ENCODE results near the gene MTTP. TPM values are rescaled to one million over a fixed set of nuclear protein-coding genes. Genes with fewer than 3 reads are reported as not detected.
A peak's percentile ranks its signal among the peaks of the same experiment; 100 is the strongest.
"Not testable (repeated sequence)": the region's sequence is repeated elsewhere in the genome, so short reads cannot be mapped to it uniquely, and the experiment has no call there.

Gene MTTP
- under 1 TPM; 0.23 to 0.92 TPM for total RNA-seq
- polyA plus RNA-seq (ENCODE audit: insufficient read length in 6 of 6): 1 to 10 TPM in 1 of 6 donors, under 1 TPM in 5; 0.21 to 1.2 (median 0.66) TPM
- long read RNA-seq, donor 1: 0 reads
- long read RNA-seq, donor 2: 0 reads
- long read RNA-seq, donor 3: 0 reads
- long read RNA-seq, donor 4, partial matches to known transcripts: 1 of 1 reads
- long read RNA-seq, donor 4, other reads (novel, unspliced or antisense): 0 of 1 reads
- long read RNA-seq, donor 5: 0 reads
- long read RNA-seq, donor 6: 0 reads
- long read RNA-seq, donor 7: 0 reads
- long read RNA-seq, donor 8: 0 reads
- long read RNA-seq, donor 9: 0 reads
- long read RNA-seq, donor 10: 0 reads
- long read RNA-seq, donor 11, partial matches to known transcripts: 0 of 1 reads
- long read RNA-seq, donor 11, other reads (novel, unspliced or antisense): 0 of 1 reads
- long read RNA-seq, donor 12: 0 reads

DNA sequence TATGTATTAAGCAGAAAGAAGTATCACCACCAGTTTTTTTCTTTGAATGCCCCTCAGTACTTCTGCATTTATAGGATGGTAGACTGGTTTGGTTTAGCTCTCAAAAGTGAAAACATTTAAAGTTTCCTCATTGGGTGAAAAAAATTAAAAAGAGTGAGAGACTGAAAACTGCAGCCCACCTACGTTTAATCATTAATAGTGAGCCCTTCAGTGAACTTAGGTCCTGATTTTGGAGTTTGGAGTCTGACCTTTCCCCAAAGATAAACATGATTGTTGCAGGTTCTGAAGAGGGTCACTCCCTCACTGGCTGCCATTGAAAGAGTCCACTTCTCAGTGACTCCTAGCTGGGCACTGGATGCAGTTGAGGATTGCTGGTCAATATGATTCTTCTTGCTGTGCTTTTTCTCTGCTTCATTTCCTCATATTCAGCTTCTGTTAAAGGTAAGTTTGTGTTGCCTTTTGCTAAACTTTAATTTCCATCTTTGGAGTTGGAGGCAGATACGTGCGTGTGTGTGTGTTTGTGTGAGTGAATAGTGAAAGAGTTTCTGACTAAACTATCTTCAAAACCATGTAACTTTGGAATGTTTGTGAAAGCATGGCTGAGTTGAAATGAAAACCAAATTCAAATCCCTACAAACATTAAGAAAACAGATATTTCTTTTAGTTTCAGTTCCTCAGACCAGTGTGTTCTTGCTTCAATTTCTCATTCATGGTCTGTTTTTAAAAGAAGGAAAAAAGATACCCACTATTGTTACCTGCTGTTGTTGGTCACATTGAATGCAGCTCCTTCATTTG, at the start of gene MTTP:
TSS of gene MTTP (plus strand) at position 295 of the 795 bp plus-strand sequence. CDS start at position 381, 86 bp downstream.
- no peaks in the 10 kb centered on the region for H3K4me1 ChIP-seq
- H3K27me3 ChIP-seq: peaks cover 0 to 10% of the 10 kb centered on the region in 2 donors
- no peak for TF ChIP-seq CTCF (IDR thresholded peaks at IDR 0.05)
- no peaks in the 10 kb centered on the region for H3K9me3 ChIP-seq
- H3K4me3 ChIP-seq: no peak within 1 kb of the TSS
- no peaks in the 10 kb centered on the region for H3K36me3 ChIP-seq
- H3K27ac ChIP-seq: no peak within 1 kb of the TSS
- ATAC-seq (no peak), DNase-seq (no peak)
- intact Hi-C loops (cut with DNase I): no loop called here

- no peaks in the 10 kb centered on the region for H3K36me3 ChIP-seq
- ATAC-seq (no peak), DNase-seq (peak in 2 of 4 donors; percentile 33 to 62)
- no peak overlapping the region for H3K4me3 ChIP-seq
- H3K4me1 ChIP-seq: no peaks in the 10 kb centered on the region
- H3K9me3 ChIP-seq: peaks cover 0 to 2% of the 10 kb centered on the region in 2 donors
- no peaks in the 10 kb centered on the region for H3K27me3 ChIP-seq
- intact Hi-C loops (cut with DNase I): no loop called here
- no peak for TF ChIP-seq CTCF (IDR thresholded peaks at IDR 0.05)
- no peak overlapping the region for H3K27ac ChIP-seq
Measured at GRCh38 chr4:99529228-99529627, 45.4 kb upstream of the MTTP start.

DNA sequence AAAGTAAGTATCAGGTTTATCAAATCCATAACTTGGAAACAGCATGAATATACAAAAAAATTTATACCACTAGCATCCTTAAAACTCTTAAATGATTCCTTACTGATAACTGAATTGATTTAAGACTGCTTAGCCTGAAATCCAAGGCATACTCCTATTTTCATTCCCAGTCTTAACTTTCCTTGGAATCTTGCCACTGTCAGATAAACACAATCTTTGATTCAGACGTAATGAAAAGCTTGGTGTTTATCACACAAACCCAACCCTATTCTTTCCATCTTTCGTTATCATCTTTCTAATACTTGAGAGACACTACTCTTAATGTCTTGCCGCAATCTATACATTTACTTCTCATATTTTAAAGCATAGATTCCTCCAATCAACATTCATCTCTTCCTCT, 44.7 kb upstream of the MTTP start:
- no peak for TF ChIP-seq CTCF (IDR thresholded peaks at IDR 0.05)
- H3K9me3 ChIP-seq: peaks cover 0 to 3% of the 10 kb centered on the region in 2 donors
- no peaks in the 10 kb centered on the region for H3K4me1 ChIP-seq
- intact Hi-C loops (cut with DNase I): no loop called here
- DNase-seq (peak in 1 of 4 donors; percentile 15), ATAC-seq (no peak)
- H3K27ac ChIP-seq: no peak overlapping the region
- H3K27me3 ChIP-seq: no peaks in the 10 kb centered on the region
- no peaks in the 10 kb centered on the region for H3K36me3 ChIP-seq
- no peak overlapping the region for H3K4me3 ChIP-seq

DNA sequence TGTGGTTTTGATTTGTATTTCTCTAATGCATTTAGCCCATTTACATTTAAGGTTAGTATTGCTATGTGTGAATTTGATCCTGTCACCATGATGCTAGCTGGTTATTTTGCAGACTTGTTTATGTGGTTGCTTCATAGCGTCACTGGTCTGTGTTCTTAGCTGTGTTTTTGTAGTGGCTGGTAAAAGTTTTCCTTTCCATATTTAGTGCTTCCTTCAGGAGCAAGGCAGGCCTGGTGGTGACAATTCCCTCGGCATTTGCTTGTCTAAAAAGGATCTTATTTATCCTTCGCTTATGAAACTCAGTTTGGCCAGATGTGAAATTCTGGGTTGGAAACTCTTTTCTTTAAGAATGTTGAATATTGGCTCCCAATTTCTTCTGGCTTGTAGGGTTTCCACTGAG, 39.9 kb upstream of the MTTP start:
- H3K27ac ChIP-seq; H3K9me3 ChIP-seq; ATAC-seq; H3K4me1 ChIP-seq; intact Hi-C loops (cut with DNase I); H3K4me3 ChIP-seq; H3K27me3 ChIP-seq; DNase-seq; H3K36me3 ChIP-seq: not testable (repeated sequence)

GRCh38 chr4:99536271-99536670, 38.4 kb upstream of the MTTP start:
- Histone ChIP-seq H3K9me3 (peaks cover 0 to 3% of the 10 kb centered on the region in 2 donors), H3K4me1 (no peaks in the 10 kb centered on the region), H3K36me3 (no peaks in the 10 kb centered on the region), H3K27me3 (no peaks in the 10 kb centered on the region), H3K27ac (no peak overlapping the region), H3K4me3 (no peak overlapping the region)
- DNase-seq (peak in 1 of 4 donors; percentile 25), ATAC-seq (no peak)
- intact Hi-C loops (cut with DNase I): no loop called here
- no peak for TF ChIP-seq CTCF (IDR thresholded peaks at IDR 0.05)

All from left lung (tissue), 14 donors.